HG03159 (cell line): ENCODE data around the gene ZFYVE26.
"Not testable (repeated sequence)": the region's sequence is repeated elsewhere in the genome, so short reads cannot be mapped to it uniquely, and the experiment has no call there.

Source experiments
- ATAC-seq: cut with Tn5 transposase; IDR thresholded peaks from one replicate; pipeline ENCODE4 v1.9.1; 2021; ENCODE audit warnings: mild to moderate bottlenecking, moderate library complexity; ENCODE audit not compliant: unreplicated experiment

ZFYVE26 gene

GRCh38 chr14:67759916-67760315 lies 56.5 kb downstream of the ZFYVE26 start:
- ATAC-seq = no peak

GRCh38 chr14:67757175-67757574 lies 59.2 kb downstream of the ZFYVE26 start:
- no peak for ATAC-seq

- no peak for ATAC-seq
These were observed 59.9 kb downstream of the ZFYVE26 start for GRCh38 chr14:67756496-67756895.

- ATAC-seq = no peak
These were observed 66.9 kb downstream of the ZFYVE26 start for GRCh38 chr14:67749341-67750084.

- ATAC-seq = no peak
These were observed 68.1 kb downstream of the ZFYVE26 start for GRCh38 chr14:67748312-67748711.

GRCh38 chr14:67746927-67747326 lies 69.5 kb downstream of the ZFYVE26 start:
- no peak for ATAC-seq

GRCh38 chr14:67744046-67744445 lies 72.3 kb downstream of the ZFYVE26 start:
- no peak for ATAC-seq

GRCh38 chr14:67738740-67739504 lies 77.5 kb downstream of the ZFYVE26 start:
- no peak for ATAC-seq

GRCh38 chr14:67736771-67737170 lies 79.6 kb downstream of the ZFYVE26 start:
- no peak for ATAC-seq

- ATAC-seq = no peak
These were observed 80.8 kb downstream of the ZFYVE26 start for GRCh38 chr14:67735336-67736147.

GRCh38 chr14:67734675-67735074 lies 81.7 kb downstream of the ZFYVE26 start:
- ATAC-seq = no peak

GRCh38 chr14:67733616-67734015 lies 82.8 kb downstream of the ZFYVE26 start:
- ATAC-seq = no peak

GRCh38 chr14:67729072-67729885 lies 87.1 kb downstream of the ZFYVE26 start:
- no peak for ATAC-seq

GRCh38 chr14:67728258-67728657 lies 88.1 kb downstream of the ZFYVE26 start:
- no peak for ATAC-seq

GRCh38 chr14:67727361-67727760 lies 89.0 kb downstream of the ZFYVE26 start:
- ATAC-seq = no peak

- no peak for ATAC-seq
These were observed 91.2 kb downstream of the ZFYVE26 start for GRCh38 chr14:67725171-67725570.

GRCh38 chr14:67722293-67722692 lies 94.1 kb downstream of the ZFYVE26 start:
- no peak for ATAC-seq

- no peak for ATAC-seq
These were observed 94.5 kb downstream of the ZFYVE26 start for GRCh38 chr14:67721875-67722274.

- no peak for ATAC-seq
These were observed 96.5 kb downstream of the ZFYVE26 start for GRCh38 chr14:67719866-67720265.

GRCh38 chr14:67719385-67719784 lies 97.0 kb downstream of the ZFYVE26 start:
- ATAC-seq = not testable (repeated sequence)

- no peak for ATAC-seq
These were observed 98.1 kb downstream of the ZFYVE26 start for GRCh38 chr14:67718265-67718664.
